Measurements from ENCODE around the gene AHDC1. TPM values are rescaled to one million over a fixed set of nuclear protein-coding genes. Genes with fewer than 3 reads are reported as not detected.

The AHDC1 gene
- total RNA-seq, 2 experiments from 2014 or later: 6.5 to 13.8 TPM

DNA sequence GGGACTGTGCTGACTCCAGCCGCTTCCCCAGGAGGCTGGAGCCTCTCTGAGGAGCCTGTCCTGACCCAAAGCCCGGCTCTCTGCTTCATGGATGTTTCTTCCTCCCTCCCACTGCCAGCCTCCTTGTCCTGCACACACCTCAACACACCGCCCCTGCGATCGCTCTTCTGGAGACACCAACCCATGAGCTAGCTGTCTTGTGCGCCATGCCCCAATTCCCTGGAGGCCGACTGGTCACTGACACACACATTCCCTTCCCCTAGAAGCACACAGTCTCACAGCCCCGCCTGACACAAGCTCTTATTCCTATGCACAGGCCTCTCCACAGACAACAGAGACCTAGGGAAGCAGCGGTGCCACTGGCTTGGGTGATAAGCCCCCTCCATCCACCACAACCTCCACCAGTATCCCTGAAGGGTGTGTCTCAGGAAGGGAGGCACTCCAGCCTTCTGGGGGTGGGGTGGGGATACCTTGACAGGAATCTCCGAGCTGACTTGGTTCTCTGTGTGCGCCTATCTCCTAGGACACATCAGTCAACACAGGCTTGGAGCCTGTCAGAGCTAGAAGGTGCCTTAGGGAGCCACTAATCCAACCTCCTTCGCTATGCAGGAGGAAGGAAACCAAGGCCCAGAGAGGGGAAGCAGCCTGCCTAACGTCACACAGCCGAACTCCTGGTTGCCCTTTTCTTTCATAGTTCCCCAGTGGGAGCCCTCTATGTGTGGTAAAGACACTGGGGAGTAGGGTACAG, 31.1 kb downstream of the AHDC1 start:
- no peaks in the 10 kb centered on the region for H3K9me2 ChIP-seq (ENCODE audit: insufficient read depth, low read length)
- no TSS peak for BruUV-seq (replicated peaks)
- no peak for TF ChIP-seq EZH2phosphoT487 (IDR thresholded peaks at IDR 0.05; ENCODE audit: borderline replicate concordance, low read depth, low read length)
- TF ChIP-seq, protein P1, sequence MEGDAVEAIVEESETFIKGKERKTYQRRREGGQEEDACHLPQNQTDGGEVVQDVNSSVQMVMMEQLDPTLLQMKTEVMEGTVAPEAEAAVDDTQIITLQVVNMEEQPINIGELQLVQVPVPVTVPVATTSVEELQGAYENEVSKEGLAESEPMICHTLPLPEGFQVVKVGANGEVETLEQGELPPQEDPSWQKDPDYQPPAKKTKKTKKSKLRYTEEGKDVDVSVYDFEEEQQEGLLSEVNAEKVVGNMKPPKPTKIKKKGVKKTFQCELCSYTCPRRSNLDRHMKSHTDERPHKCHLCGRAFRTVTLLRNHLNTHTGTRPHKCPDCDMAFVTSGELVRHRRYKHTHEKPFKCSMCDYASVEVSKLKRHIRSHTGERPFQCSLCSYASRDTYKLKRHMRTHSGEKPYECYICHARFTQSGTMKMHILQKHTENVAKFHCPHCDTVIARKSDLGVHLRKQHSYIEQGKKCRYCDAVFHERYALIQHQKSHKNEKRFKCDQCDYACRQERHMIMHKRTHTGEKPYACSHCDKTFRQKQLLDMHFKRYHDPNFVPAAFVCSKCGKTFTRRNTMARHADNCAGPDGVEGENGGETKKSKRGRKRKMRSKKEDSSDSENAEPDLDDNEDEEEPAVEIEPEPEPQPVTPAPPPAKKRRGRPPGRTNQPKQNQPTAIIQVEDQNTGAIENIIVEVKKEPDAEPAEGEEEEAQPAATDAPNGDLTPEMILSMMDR (conservative IDR thresholded peaks at IDR 0.05; ENCODE audit: low read length): no peak
- no peaks in the 10 kb centered on the region for H3K79me2 ChIP-seq (ENCODE audit: insufficient read depth, low read depth, low read length)
- no peak overlapping the region for H3K4me3 ChIP-seq (ENCODE audit: low read depth, low read length, poor library complexity, severe bottlenecking)
- H4K20me1 ChIP-seq (ENCODE audit: insufficient read depth, low read length): no peaks in the 10 kb centered on the region
- peaks cover 25% of the 10 kb centered on the region for H3K4me1 ChIP-seq (ENCODE audit: insufficient read depth, low read length, poor library complexity, severe bottlenecking)
- no peak overlapping the region for H3K4me2 ChIP-seq (ENCODE audit: low read length)
- intact Hi-C loops (cut with micrococcal nuclease; ENCODE audit: unreplicated experiment): no loop called here
- DNase-seq (ENCODE audit: low spot score): no peak
- no peak overlapping the region for H2AFZ ChIP-seq (ENCODE audit: low read length)
- H3K27ac ChIP-seq (ENCODE audit: low read depth, low read length, poor library complexity, severe bottlenecking): no peak overlapping the region
- no peaks in the 10 kb centered on the region for H3K9me3 ChIP-seq (ENCODE audit: low read length)
- ChIA-PET POLR2A (interaction anchor here (1.0 kb wide), 1 partner anchor 23 kb away, joined by 3 read pairs; no protein-coding TSS in a partner anchor), CTCF (ENCODE audit: unreplicated experiment) (interaction anchor here (0.5 kb wide), 1 partner anchor 654 kb away, joined by 3 read pairs; no protein-coding TSS in a partner anchor)
- no peaks in the 10 kb centered on the region for H3K36me3 ChIP-seq (ENCODE audit: insufficient read depth, low read length)

GRCh38 chr1:27572019-27572678, 31.8 kb downstream of the AHDC1 start:
- no peak for DNase-seq (ENCODE audit: low spot score)
- CTCF ChIA-PET (ENCODE audit: unreplicated experiment): interaction anchor here (0.5 kb wide), 1 partner anchor 655 kb away, joined by 3 read pairs; no protein-coding TSS in a partner anchor
- intact Hi-C loops (cut with micrococcal nuclease; ENCODE audit: unreplicated experiment): no loop called here

More at GRCh38 chr1:27572019-27572678, 31.8 kb downstream of the AHDC1 start:
- Histone ChIP-seq H4K20me1 (ENCODE audit: insufficient read depth, low read length) (no peaks in the 10 kb centered on the region), H3K9me3 (ENCODE audit: low read length) (no peaks in the 10 kb centered on the region), H3K79me2 (ENCODE audit: insufficient read depth, low read depth, low read length) (no peaks in the 10 kb centered on the region), H3K4me3 (ENCODE audit: low read depth, low read length, poor library complexity, severe bottlenecking) (no peak overlapping the region), H3K36me3 (ENCODE audit: insufficient read depth, low read length) (no peaks in the 10 kb centered on the region), H3K9me2 (ENCODE audit: insufficient read depth, low read length) (no peaks in the 10 kb centered on the region), H3K27ac (ENCODE audit: low read depth, low read length, poor library complexity, severe bottlenecking) (no peak overlapping the region), H2AFZ (ENCODE audit: low read length) (no peak overlapping the region), H3K4me2 (ENCODE audit: low read length) (peak overlapping the region; percentile 19; the same call in 1 of the 2 replicates), H3K4me1 (ENCODE audit: insufficient read depth, low read length, poor library complexity, severe bottlenecking) (peaks cover 28% of the 10 kb centered on the region)
- no peak for TF ChIP-seq EZH2phosphoT487 (IDR thresholded peaks at IDR 0.05; ENCODE audit: borderline replicate concordance, low read depth, low read length)
- TF ChIP-seq, protein P1 (conservative IDR thresholded peaks at IDR 0.05; ENCODE audit: low read length): no peak
- BruUV-seq (replicated peaks): no TSS peak
- POLR2A ChIA-PET: no interaction called here
